GM23338 (cell line): Measurements from ENCODE around the gene SCNN1G. TPM values are rescaled to one million over a fixed set of nuclear protein-coding genes. Genes with fewer than 3 reads are reported as not detected.
A peak's percentile ranks its signal among the peaks of the same experiment; 100 is the strongest.
"Not testable (repeated sequence)": the region's sequence is repeated elsewhere in the genome, so short reads cannot be mapped to it uniquely, and the experiment has no call there.

Experiments used
- ATAC-seq: fragments of 200-7000 bp; cut with Tn5 transposase; 3 replicates; pipeline ENCODE4 v1.9.1; 2020
- DNase-seq: peaks from one replicate; pipeline ENCODE4 v3.0.0-alpha.2; 2015; ENCODE audit warnings: low spot score
- H2AFZ ChIP-seq: fragments of 200-600 bp; sonication (generic); 2 replicates; pipeline ENCODE4 v1.8.0; 2016; ENCODE audit warnings: antibody characterized with exemption, mild to moderate bottlenecking, moderate library complexity
- H3F3A ChIP-seq: fragments of 200-600 bp; sonication (generic); replicated peaks from 2 replicates; pipeline ENCODE4 v1.8.0; 2017; ENCODE audit warnings: antibody characterized with exemption, mixed run types, low read depth
- H3K27ac ChIP-seq: fragments of 200-600 bp; sonication (generic); 2 replicates; pipeline ENCODE4 v1.6.1; 2016; ENCODE audit warnings: low read depth
- H3K27me3 ChIP-seq: fragments of 200-600 bp; sonication (generic); 2 replicates; pipeline ENCODE4 v1.8.0; 2016; ENCODE audit warnings: mild to moderate bottlenecking, mixed run types, moderate library complexity; ENCODE audit not compliant: insufficient read depth
- H3K36me3 ChIP-seq: fragments of 200-600 bp; sonication (generic); 2 replicates; pipeline ENCODE4 v1.8.0; 2016; ENCODE audit warnings: mild to moderate bottlenecking; ENCODE audit not compliant: insufficient read depth
- H3K4me1 ChIP-seq: fragments of 200-600 bp; sonication (generic); 2 replicates; pipeline ENCODE4 v1.8.0; 2016; ENCODE audit warnings: mild to moderate bottlenecking, moderate library complexity; ENCODE audit not compliant: insufficient read depth
- H3K4me2 ChIP-seq: fragments of 200-600 bp; sonication (generic); 2 replicates; pipeline ENCODE4 v1.7.1; 2017; ENCODE audit warnings: mixed run types
- H3K4me3 ChIP-seq: fragments of 200-600 bp; sonication (generic); 2 replicates; pipeline ENCODE4 v1.6.1; 2016; ENCODE audit warnings: mixed run types
- H3K79me2 ChIP-seq: fragments of 200-600 bp; sonication (generic); replicated peaks from 2 replicates; pipeline ENCODE4 v1.8.0; 2017; ENCODE audit warnings: mild to moderate bottlenecking; ENCODE audit not compliant: insufficient read depth
- H3K9me2 ChIP-seq: fragments of 200-600 bp; sonication (generic); 2 replicates; pipeline ENCODE4 v1.8.0; 2017; ENCODE audit not compliant: insufficient read depth
- H4K20me1 ChIP-seq: fragments of 200-600 bp; sonication (generic); replicated peaks from 2 replicates; pipeline ENCODE4 v1.8.0; 2017; ENCODE audit warnings: mild to moderate bottlenecking; ENCODE audit not compliant: insufficient read depth
- H3K27ac Mint-ChIP-seq: 2 replicates; pipeline ENCODE4 v1.8.0; 2020; ENCODE audit warnings: inconsistent platforms, mild to moderate bottlenecking, moderate library complexity, mixed read lengths
- H3K27me3 Mint-ChIP-seq: 3 replicates; pipeline ENCODE4 v1.8.0; 2022; ENCODE audit warnings: low read depth, mild to moderate bottlenecking, moderate library complexity, mixed read lengths, inconsistent platforms; ENCODE audit not compliant: insufficient read depth, poor library complexity
- H3K36me3 Mint-ChIP-seq: 3 replicates; pipeline ENCODE4 v1.8.0; 2021; ENCODE audit warnings: low read depth, mild to moderate bottlenecking, inconsistent platforms, moderate library complexity, mixed read lengths
- H3K4me1 Mint-ChIP-seq: 3 replicates; pipeline ENCODE4 v1.8.0; 2020; ENCODE audit warnings: mild to moderate bottlenecking, inconsistent platforms, mixed read lengths
- H3K4me3 Mint-ChIP-seq: 3 replicates; pipeline ENCODE4 v1.8.0; 2021; ENCODE audit warnings: moderate library complexity, mild to moderate bottlenecking, inconsistent platforms, mixed read lengths
- H3K9me3 Mint-ChIP-seq: 3 replicates; pipeline ENCODE4 v1.8.0; 2020; ENCODE audit warnings: moderate library complexity, mild to moderate bottlenecking, inconsistent platforms, mixed read lengths
- CREB1 ChIP-seq: fragments of 250-450 bp; sonication (Bioruptor Pico); IDR thresholded peaks from 2 replicates; pipeline ENCODE4 v1.5.0; 2020; ENCODE audit warnings: low read depth, mild to moderate bottlenecking, moderate library complexity
- EZH2phosphoT487 ChIP-seq: fragments of 200-600 bp; sonication (generic); IDR thresholded peaks from one replicate; pipeline ENCODE4 v1.8.1; 2018; ENCODE audit warnings: antibody characterized with exemption; ENCODE audit not compliant: unreplicated experiment
- JUNB ChIP-seq: IDR thresholded peaks from one replicate; pipeline ENCODE4 v1.6.1; 2016; ENCODE audit warnings: antibody characterized with exemption; ENCODE audit not compliant: unreplicated experiment
- POLR2AphosphoS5 ChIP-seq: IDR thresholded peaks from 2 replicates; pipeline ENCODE4 v1.6.1; 2016; ENCODE audit warnings: antibody characterized with exemption, low read depth
- polyA plus RNA-seq: library from polyadenylated mRNA; unstranded; fragments of >200 nt; fragmentation: Nextera tagmentation; extraction: Ambion mirVana; gene quantifications from 2 replicates; pipeline ENCODE4 v1.2.1, GENCODE V29; 2016
- total RNA-seq: library from RNA; depleted of rRNA; stranded (reverse); fragments of >200 nt; shearing (Covaris generic); gene quantifications from 2 replicates; pipeline ENCODE4 v1.2.3, GENCODE V29; 2014
- TF ChIP-seq, protein P1 (sequence below): fragments of 250-450 bp; sonication (Bioruptor Pico); IDR thresholded peaks from 2 replicates; pipeline ENCODE4 v1.5.0; 2020; ENCODE audit warnings: mild to moderate bottlenecking, moderate library complexity

SCNN1G gene
- total and polyA plus RNA-seq, 2 experiments from 2014 or later, result 0.97 to 1.1 TPM

DNA sequence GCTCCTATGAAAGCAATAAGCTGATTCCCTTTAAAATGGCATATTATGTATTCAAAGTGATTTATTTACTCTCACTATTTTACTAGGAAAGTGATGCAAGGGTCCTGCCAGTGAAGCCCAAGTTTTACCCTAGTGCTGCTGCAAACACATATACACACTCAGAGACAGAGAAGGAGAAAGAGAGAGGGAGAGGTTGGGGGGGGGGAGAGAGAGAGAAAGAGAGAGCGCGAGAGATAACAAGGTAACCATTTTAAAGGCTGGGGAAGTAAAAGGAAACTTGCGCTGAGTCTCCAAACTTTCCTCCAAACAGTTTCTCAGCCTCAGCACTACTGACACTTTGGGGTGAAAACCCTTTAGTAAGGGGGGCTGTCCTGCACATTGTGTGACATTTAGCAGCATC lies 39.2 kb upstream of the SCNN1G start (continued):
- TF ChIP-seq, protein P1, sequence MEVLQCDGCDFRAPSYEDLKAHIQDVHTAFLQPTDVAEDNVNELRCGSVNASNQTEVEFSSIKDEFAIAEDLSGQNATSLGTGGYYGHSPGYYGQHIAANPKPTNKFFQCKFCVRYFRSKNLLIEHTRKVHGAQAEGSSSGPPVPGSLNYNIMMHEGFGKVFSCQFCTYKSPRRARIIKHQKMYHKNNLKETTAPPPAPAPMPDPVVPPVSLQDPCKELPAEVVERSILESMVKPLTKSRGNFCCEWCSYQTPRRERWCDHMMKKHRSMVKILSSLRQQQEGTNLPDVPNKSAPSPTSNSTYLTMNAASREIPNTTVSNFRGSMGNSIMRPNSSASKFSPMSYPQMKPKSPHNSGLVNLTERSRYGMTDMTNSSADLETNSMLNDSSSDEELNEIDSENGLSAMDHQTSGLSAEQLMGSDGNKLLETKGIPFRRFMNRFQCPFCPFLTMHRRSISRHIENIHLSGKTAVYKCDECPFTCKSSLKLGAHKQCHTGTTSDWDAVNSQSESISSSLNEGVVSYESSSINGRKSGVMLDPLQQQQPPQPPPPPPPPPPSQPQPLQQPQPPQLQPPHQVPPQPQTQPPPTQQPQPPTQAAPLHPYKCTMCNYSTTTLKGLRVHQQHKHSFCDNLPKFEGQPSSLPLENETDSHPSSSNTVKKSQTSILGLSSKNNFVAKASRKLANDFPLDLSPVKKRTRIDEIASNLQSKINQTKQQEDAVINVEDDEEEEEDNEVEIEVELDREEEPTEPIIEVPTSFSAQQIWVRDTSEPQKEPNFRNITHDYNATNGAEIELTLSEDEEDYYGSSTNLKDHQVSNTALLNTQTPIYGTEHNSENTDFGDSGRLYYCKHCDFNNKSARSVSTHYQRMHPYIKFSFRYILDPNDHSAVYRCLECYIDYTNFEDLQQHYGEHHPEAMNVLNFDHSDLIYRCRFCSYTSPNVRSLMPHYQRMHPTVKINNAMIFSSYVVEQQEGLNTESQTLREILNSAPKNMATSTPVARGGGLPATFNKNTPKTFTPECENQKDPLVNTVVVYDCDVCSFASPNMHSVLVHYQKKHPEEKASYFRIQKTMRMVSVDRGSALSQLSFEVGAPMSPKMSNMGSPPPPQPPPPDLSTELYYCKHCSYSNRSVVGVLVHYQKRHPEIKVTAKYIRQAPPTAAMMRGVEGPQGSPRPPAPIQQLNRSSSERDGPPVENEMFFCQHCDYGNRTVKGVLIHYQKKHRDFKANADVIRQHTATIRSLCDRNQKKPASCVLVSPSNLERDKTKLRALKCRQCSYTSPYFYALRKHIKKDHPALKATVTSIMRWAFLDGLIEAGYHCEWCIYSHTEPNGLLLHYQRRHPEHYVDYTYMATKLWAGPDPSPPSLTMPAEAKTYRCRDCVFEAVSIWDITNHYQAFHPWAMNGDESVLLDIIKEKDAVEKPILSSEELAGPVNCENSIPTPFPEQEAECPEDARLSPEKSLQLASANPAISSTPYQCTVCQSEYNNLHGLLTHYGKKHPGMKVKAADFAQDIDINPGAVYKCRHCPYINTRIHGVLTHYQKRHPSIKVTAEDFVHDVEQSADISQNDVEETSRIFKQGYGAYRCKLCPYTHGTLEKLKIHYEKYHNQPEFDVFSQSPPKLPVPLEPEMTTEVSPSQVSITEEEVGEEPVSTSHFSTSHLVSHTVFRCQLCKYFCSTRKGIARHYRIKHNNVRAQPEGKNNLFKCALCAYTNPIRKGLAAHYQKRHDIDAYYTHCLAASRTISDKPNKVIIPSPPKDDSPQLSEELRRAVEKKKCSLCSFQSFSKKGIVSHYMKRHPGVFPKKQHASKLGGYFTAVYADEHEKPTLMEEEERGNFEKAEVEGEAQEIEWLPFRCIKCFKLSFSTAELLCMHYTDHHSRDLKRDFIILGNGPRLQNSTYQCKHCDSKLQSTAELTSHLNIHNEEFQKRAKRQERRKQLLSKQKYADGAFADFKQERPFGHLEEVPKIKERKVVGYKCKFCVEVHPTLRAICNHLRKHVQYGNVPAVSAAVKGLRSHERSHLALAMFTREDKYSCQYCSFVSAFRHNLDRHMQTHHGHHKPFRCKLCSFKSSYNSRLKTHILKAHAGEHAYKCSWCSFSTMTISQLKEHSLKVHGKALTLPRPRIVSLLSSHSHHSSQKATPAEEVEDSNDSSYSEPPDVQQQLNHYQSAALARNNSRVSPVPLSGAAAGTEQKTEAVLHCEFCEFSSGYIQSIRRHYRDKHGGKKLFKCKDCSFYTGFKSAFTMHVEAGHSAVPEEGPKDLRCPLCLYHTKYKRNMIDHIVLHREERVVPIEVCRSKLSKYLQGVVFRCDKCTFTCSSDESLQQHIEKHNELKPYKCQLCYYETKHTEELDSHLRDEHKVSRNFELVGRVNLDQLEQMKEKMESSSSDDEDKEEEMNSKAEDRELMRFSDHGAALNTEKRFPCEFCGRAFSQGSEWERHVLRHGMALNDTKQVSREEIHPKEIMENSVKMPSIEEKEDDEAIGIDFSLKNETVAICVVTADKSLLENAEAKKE (CRISPR knock-in tag), result no peak
- TF ChIP-seq JUNB, result no peak
- no peak for TF ChIP-seq POLR2AphosphoS5
- no peak for TF ChIP-seq CREB1 (CRISPR knock-in tag)
- no peak for TF ChIP-seq EZH2phosphoT487

DNA sequence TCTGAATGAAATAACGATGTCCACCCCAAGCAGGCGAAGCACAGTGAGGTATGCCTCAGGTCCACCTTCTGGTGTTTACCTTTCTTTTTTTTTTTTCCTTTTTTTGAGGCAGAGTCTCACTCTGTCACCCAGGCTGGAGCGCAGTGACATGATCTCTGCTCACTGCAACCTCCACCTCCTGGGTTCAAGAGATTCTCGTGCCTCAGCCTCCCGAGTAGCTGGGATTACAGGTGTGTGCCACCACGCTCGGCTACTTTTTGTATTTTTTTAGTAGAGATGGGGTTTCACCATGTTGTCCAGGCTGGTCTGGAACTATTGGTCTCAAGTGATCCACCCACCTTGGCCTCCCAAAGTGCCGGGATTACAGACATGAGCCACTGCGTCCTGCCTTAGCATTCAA lies 38.2 kb upstream of the SCNN1G start:
- Histone ChIP-seq H4K20me1 (peaks cover 37% of the 10 kb centered on the region), H3K4me2 (0 out of 2 replicates have a peak overlapping the region, but pooled peaks have one; percentile 24), H3K4me1 (peaks cover 39% of the 10 kb centered on the region), H3K79me2 (peaks cover 89% of the 10 kb centered on the region)
- not testable (repeated sequence) for H3F3A ChIP-seq, H3K27me3 ChIP-seq, H3K9me3 Mint-ChIP-seq, H3K27me3 Mint-ChIP-seq, ATAC-seq, H3K27ac Mint-ChIP-seq, H3K36me3 Mint-ChIP-seq, H3K36me3 ChIP-seq, H2AFZ ChIP-seq, H3K4me3 Mint-ChIP-seq, H3K27ac ChIP-seq, DNase-seq, H3K4me3 ChIP-seq, H3K9me2 ChIP-seq
- H3K4me1 Mint-ChIP-seq, result peaks cover 46% of the 10 kb centered on the region
